Measurements from ENCODE around the gene TET1.
A peak's percentile ranks its signal among the peaks of the same experiment; 100 is the strongest.
"Not testable (repeated sequence)": the region's sequence is repeated elsewhere in the genome, so short reads cannot be mapped to it uniquely, and the experiment has no call there.

The TET1 gene

GRCh38 chr10:68565658-68566057, 5.5 kb downstream of the TET1 start:
- no peak for DNase-seq

GRCh38 chr10:68566351-68566750, 6.2 kb downstream of the TET1 start:
- no peak for DNase-seq

GRCh38 chr10:68566955-68567354, 6.8 kb downstream of the TET1 start:
- DNase-seq = no peak

- no peak for DNase-seq
Measured at GRCh38 chr10:68572151-68572550, 12.0 kb downstream of the TET1 start.

- no peak for DNase-seq
Measured at GRCh38 chr10:68574051-68574450, 13.9 kb downstream of the TET1 start.

GRCh38 chr10:68576118-68576517, 16.0 kb downstream of the TET1 start:
- DNase-seq = no peak

- no peak for DNase-seq
Measured at GRCh38 chr10:68578974-68579373, 18.8 kb downstream of the TET1 start.

GRCh38 chr10:68584187-68584586, 24.1 kb downstream of the TET1 start:
- DNase-seq = not testable (repeated sequence)

- DNase-seq = no peak
Measured at GRCh38 chr10:68586606-68587305, 26.6 kb downstream of the TET1 start.

GRCh38 chr10:68594405-68594804, 34.3 kb downstream of the TET1 start:
- DNase-seq = no peak

GRCh38 chr10:68595513-68595912, 35.4 kb downstream of the TET1 start:
- DNase-seq = no peak

GRCh38 chr10:68597407-68597806, 37.3 kb downstream of the TET1 start:
- DNase-seq = no peak

GRCh38 chr10:68598978-68599770, 39.0 kb downstream of the TET1 start:
- no peak for DNase-seq

- no peak for DNase-seq
Measured at GRCh38 chr10:68599771-68600040, 39.6 kb downstream of the TET1 start.

- peak; percentile 83 for DNase-seq
Measured at GRCh38 chr10:68600041-68600778, 40.1 kb downstream of the TET1 start.

- no peak for DNase-seq
Measured at GRCh38 chr10:68601501-68602265, 41.5 kb downstream of the TET1 start.

GRCh38 chr10:68602434-68602833, 42.3 kb downstream of the TET1 start:
- DNase-seq = no peak

- DNase-seq = no peak
Measured at GRCh38 chr10:68603766-68604165, 43.6 kb downstream of the TET1 start.

GRCh38 chr10:68604441-68604840, 44.3 kb downstream of the TET1 start:
- peak; percentile 54 for DNase-seq

GRCh38 chr10:68606918-68607317, 46.8 kb downstream of the TET1 start:
- no peak for DNase-seq

GRCh38 chr10:68610023-68610422, 49.9 kb downstream of the TET1 start:
- not testable (repeated sequence) for DNase-seq

- no peak for DNase-seq
Measured at GRCh38 chr10:68611227-68611626, 51.1 kb downstream of the TET1 start.

- not testable (repeated sequence) for DNase-seq
Measured at GRCh38 chr10:68613974-68614373, 53.8 kb downstream of the TET1 start.

Measured in NCI-H2227 treated with DMSO at 0.1 percent for 48 hours (cell line).